ENCODE results near the gene OR8B2. TPM values are rescaled to one million over a fixed set of nuclear protein-coding genes. Genes with fewer than 3 reads are reported as not detected.
A peak's percentile ranks its signal among the peaks of the same experiment; 100 is the strongest.

OR8B2 gene, protein sequence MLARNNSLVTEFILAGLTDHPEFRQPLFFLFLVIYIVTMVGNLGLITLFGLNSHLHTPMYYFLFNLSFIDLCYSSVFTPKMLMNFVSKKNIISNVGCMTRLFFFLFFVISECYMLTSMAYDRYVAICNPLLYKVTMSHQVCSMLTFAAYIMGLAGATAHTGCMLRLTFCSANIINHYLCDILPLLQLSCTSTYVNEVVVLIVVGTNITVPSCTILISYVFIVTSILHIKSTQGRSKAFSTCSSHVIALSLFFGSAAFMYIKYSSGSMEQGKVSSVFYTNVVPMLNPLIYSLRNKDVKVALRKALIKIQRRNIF
- not detected for total RNA-seq (ENCODE audit: unreplicated experiment)
- long read RNA-seq: 0 reads

DNA sequence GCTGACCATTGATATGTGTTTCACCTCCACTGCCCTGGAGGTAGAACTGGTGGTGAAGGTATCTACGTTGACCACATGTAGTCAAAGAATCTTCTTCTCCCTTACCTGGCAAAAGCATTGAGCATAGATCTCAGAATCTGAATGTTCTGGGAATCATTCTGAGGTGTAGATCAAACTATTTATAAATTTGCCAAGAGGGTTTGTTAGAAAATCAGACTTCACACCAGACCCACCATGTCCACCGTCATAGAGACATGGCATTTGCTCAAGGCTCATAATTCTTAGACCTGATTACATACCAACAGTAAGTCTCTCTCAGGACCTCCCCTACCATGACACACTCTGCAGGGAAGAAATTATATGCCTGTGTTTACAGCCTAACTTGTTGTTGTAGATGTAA, at the start of gene OR8B2:
OR8B2 (minus strand) TSS at position 101 of the 400 bp plus-strand sequence. CDS start 1,156 bp downstream, outside the sequence.
- Mint-ChIP-seq H3K4me3 (ENCODE audit: unreplicated experiment) (no peak within 1 kb of the TSS), H3K9me3 (ENCODE audit: unreplicated experiment) (no peaks in the 10 kb centered on the region), H3K4me1 (ENCODE audit: low read depth, unreplicated experiment) (no peaks in the 10 kb centered on the region), H3K27ac (ENCODE audit: unreplicated experiment) (no peak within 1 kb of the TSS), H3K27me3 (ENCODE audit: unreplicated experiment) (no peaks in the 10 kb centered on the region), H3K36me3 (ENCODE audit: unreplicated experiment) (no peaks in the 10 kb centered on the region)
- DNase-seq: no peak
- TF ChIP-seq CTCF (IDR thresholded peaks at IDR 0.05; ENCODE audit: partially characterized antibody, unreplicated experiment): no peak

DNA sequence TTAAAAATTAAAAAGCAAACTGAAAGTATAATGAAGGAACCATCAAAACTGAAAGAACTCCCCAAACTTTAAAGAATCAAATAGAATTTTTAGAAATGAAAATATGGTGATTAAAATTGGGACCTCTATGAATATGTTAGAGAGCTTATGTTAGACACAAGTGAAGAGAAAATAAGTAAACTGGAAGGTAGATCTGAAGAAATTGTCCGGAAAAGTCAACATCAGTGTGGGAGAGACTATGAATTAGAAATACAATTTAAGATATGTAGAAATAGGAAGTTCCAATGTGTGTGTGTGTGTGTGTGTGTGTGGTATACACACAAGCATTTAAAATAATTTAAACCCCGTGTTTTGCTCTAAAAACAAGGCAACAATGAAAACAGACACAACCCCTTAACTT, 45.3 kb upstream of the OR8B2 start:
- TF ChIP-seq CTCF (IDR thresholded peaks at IDR 0.05; ENCODE audit: partially characterized antibody, unreplicated experiment): no peak
- H3K9me3 Mint-ChIP-seq (ENCODE audit: unreplicated experiment): no peaks in the 10 kb centered on the region
- H3K4me1 Mint-ChIP-seq (ENCODE audit: low read depth, unreplicated experiment): peaks cover 3% of the 10 kb centered on the region
- peaks cover 15% of the 10 kb centered on the region for H3K36me3 Mint-ChIP-seq (ENCODE audit: unreplicated experiment)
- H3K27ac Mint-ChIP-seq (ENCODE audit: unreplicated experiment): no peak overlapping the region
- no peak for DNase-seq
- H3K4me3 Mint-ChIP-seq (ENCODE audit: unreplicated experiment): no peak overlapping the region
- no peaks in the 10 kb centered on the region for H3K27me3 Mint-ChIP-seq (ENCODE audit: unreplicated experiment)

DNA sequence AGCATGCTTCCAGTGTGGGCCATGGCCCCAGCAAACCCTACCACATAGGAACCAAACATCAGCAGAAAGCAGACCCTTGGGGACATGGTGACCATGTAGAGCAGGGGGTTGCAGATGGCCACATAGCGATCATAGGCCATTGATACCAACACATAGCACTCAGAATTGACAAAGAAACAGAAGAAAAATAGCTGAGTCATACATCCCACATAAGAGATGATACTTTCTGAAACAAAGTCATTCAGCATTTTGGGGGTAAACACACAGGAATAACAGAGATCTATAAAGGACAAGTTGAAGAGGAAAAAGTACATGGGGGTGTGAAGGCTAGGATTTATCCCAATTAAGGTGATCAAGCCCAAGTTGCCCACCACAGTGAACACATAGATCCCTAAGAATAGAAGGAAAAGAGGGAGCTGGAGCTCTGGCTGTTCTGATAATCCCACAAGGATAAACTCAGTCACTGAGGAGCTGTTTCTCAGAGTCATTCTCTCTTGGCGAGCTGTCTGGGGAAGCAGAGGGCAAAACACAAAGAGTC, 40.2 kb upstream of the OR8B2 start, which contains the start of gene OR8B4:
OR8B4 (minus strand) TSS at position 488 of the 538 bp plus-strand sequence; CDS start at position 488, 0 bp downstream.
- Mint-ChIP-seq H3K4me1 (ENCODE audit: low read depth, unreplicated experiment) (no peaks in the 10 kb centered on the region), H3K27me3 (ENCODE audit: unreplicated experiment) (peaks cover 3% of the 10 kb centered on the region), H3K27ac (ENCODE audit: unreplicated experiment) (no peak within 1 kb of the TSS), H3K4me3 (ENCODE audit: unreplicated experiment) (no peak within 1 kb of the TSS), H3K36me3 (ENCODE audit: unreplicated experiment) (peaks cover 7% of the 10 kb centered on the region), H3K9me3 (ENCODE audit: unreplicated experiment) (no peaks in the 10 kb centered on the region)
- TF ChIP-seq CTCF (IDR thresholded peaks at IDR 0.05; ENCODE audit: partially characterized antibody, unreplicated experiment): no peak
- DNase-seq: no peak

DNA sequence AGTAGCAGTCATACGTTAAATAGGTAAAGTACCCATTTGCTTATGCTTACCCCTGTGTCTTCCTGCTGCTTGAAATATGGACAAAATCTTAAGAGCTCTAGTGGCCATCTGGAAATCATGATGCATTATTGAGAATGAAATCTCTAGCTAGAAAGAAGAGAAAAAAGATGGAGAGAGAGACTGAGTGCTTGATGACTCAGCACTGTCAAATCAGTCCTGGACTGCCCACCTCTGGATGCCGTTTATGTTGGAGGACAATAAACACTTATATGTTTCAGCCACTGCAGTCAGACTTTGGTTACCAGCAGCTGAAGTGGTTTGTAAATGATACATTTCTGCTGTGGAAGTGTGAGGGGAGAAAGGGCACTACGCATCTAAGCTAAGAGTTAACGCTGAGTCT, 36.7 kb upstream of the OR8B2 start:
- DNase-seq: no peak
- Mint-ChIP-seq H3K4me1 (ENCODE audit: low read depth, unreplicated experiment) (no peaks in the 10 kb centered on the region), H3K27ac (ENCODE audit: unreplicated experiment) (no peak overlapping the region), H3K4me3 (ENCODE audit: unreplicated experiment) (no peak overlapping the region), H3K9me3 (ENCODE audit: unreplicated experiment) (no peaks in the 10 kb centered on the region), H3K36me3 (ENCODE audit: unreplicated experiment) (no peaks in the 10 kb centered on the region), H3K27me3 (ENCODE audit: unreplicated experiment) (peaks cover 3% of the 10 kb centered on the region)
- no peak for TF ChIP-seq CTCF (IDR thresholded peaks at IDR 0.05; ENCODE audit: partially characterized antibody, unreplicated experiment)

DNA sequence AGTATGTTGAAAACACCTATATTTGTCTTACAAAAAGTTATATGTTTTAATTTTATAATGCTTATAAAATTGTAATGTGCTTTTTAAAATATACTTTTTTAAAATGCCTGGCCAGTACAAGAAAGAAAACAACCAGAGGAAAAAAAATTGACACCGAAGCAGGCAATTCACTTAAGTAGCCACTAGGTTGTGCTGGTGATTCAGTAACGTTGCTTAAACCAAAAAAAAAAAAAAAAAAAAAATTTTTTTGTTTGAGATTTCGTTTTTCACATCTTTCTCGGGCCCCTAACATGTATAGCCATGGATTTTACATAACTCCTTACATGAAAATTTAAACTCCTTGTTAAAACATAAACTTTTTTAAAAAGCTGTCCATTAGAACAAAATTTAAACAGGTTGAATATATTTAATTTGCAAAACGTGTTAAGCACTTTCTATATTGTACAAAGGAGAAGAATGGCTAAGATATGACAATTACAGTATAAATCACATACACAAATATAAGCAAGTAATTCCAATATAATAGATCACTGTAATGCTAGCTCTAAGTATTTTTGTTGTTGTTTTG, 31.1 kb upstream of the OR8B2 start:
- DNase-seq: no peak
- Mint-ChIP-seq H3K36me3 (ENCODE audit: unreplicated experiment) (no peaks in the 10 kb centered on the region), H3K27me3 (ENCODE audit: unreplicated experiment) (no peaks in the 10 kb centered on the region), H3K27ac (ENCODE audit: unreplicated experiment) (no peak overlapping the region), H3K9me3 (ENCODE audit: unreplicated experiment) (peaks cover 1% of the 10 kb centered on the region), H3K4me3 (ENCODE audit: unreplicated experiment) (no peak overlapping the region), H3K4me1 (ENCODE audit: low read depth, unreplicated experiment) (no peaks in the 10 kb centered on the region)
- peak; percentile 69 for TF ChIP-seq CTCF (IDR thresholded peaks at IDR 0.05; ENCODE audit: partially characterized antibody, unreplicated experiment)

All from glutamatergic neuron (in vitro differentiated cells).